B cell (primary cell): Measurements from ENCODE around the gene PRODH2.

Source experiments
- EZH2 ChIP-seq: IDR thresholded peaks from 2 replicates; pipeline ENCODE4 v1.6.1; 2012; ENCODE audit warnings: borderline replicate concordance, low read depth, mild to moderate bottlenecking, moderate library complexity, low read length; ENCODE audit not compliant: insufficient read depth, poor library complexity, severe bottlenecking
- TF ChIP-seq, protein P1 (sequence below): fragments of 200-600 bp; IDR thresholded peaks from one replicate; pipeline ENCODE4 v1.8.0; 2022; ENCODE audit warnings: antibody characterized with exemption, mild to moderate bottlenecking

- TF ChIP-seq, protein P1, sequence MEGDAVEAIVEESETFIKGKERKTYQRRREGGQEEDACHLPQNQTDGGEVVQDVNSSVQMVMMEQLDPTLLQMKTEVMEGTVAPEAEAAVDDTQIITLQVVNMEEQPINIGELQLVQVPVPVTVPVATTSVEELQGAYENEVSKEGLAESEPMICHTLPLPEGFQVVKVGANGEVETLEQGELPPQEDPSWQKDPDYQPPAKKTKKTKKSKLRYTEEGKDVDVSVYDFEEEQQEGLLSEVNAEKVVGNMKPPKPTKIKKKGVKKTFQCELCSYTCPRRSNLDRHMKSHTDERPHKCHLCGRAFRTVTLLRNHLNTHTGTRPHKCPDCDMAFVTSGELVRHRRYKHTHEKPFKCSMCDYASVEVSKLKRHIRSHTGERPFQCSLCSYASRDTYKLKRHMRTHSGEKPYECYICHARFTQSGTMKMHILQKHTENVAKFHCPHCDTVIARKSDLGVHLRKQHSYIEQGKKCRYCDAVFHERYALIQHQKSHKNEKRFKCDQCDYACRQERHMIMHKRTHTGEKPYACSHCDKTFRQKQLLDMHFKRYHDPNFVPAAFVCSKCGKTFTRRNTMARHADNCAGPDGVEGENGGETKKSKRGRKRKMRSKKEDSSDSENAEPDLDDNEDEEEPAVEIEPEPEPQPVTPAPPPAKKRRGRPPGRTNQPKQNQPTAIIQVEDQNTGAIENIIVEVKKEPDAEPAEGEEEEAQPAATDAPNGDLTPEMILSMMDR, result no peak
- TF ChIP-seq EZH2, result no peak
Observed at GRCh38 chr19:35852029-35852780, 39.6 kb upstream of the PRODH2 start, which contains the start of gene NPHS1.
